Kidney epithelial cell (primary cell): ENCODE measurements around the gene PIGQ. TPM values are rescaled to one million over a fixed set of nuclear protein-coding genes. Genes with fewer than 3 reads are reported as not detected.

ENCODE experiments used
- DNase-seq: peaks from one replicate; pipeline ENCODE4 v3.0.0-alpha.2; 2010; ENCODE audit warnings: low read depth
- H3K27me3 ChIP-seq: 2 replicates; pipeline ENCODE4 v1.6.0; 2011; ENCODE audit warnings: low read length; ENCODE audit not compliant: control insufficient read depth, insufficient read depth
- H3K36me3 ChIP-seq: 2 replicates; pipeline ENCODE4 v1.5.1; 2011; ENCODE audit warnings: low read length; ENCODE audit not compliant: control insufficient read depth, insufficient read depth
- H3K4me3 ChIP-seq: 2 replicates; pipeline ENCODE4 v1.5.1; 2011; ENCODE audit warnings: low read depth, mild to moderate bottlenecking, control low read depth, low read length
- total RNA-seq: library from RNA; depleted of rRNA; stranded (reverse); fragments of >200 nt; gene quantifications from 2 replicates; pipeline ENCODE4 v1.2.3, GENCODE V29; 2015
- TF ChIP-seq, protein P1 (sequence below): IDR thresholded peaks from 2 replicates; pipeline ENCODE4 v1.5.1; 2011; ENCODE audit warnings: mild to moderate bottlenecking, moderate library complexity, low read length, control low read depth, inconsistent platforms; ENCODE audit not compliant: insufficient read depth, poor library complexity, severe bottlenecking

Gene PIGQ
- total RNA-seq, 1 donor from 2014 or later, result 54.9 TPM

DNA sequence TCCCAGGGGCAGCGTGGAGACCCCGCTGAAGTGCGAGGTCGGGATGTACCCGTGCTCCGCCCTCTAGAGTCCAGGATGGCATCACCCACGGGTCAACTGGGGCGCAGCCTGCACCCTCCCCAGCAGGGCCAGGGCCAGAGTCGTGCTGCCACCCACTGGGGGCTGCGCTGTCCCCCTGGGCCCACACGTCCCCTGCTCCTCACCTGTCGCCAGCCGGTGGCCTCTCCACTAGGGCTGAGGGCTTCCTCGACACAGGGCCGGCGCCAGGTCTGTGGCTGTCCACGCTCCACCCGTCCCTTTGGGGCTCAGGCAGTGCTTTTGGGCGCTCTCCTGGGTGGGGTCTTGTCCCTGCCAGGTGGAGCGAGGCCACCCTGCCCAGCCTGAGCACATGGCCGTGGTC is 21.2 kb upstream of the PIGQ start:
- TF ChIP-seq, protein P1, sequence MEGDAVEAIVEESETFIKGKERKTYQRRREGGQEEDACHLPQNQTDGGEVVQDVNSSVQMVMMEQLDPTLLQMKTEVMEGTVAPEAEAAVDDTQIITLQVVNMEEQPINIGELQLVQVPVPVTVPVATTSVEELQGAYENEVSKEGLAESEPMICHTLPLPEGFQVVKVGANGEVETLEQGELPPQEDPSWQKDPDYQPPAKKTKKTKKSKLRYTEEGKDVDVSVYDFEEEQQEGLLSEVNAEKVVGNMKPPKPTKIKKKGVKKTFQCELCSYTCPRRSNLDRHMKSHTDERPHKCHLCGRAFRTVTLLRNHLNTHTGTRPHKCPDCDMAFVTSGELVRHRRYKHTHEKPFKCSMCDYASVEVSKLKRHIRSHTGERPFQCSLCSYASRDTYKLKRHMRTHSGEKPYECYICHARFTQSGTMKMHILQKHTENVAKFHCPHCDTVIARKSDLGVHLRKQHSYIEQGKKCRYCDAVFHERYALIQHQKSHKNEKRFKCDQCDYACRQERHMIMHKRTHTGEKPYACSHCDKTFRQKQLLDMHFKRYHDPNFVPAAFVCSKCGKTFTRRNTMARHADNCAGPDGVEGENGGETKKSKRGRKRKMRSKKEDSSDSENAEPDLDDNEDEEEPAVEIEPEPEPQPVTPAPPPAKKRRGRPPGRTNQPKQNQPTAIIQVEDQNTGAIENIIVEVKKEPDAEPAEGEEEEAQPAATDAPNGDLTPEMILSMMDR, result no peak
- no peak for DNase-seq
- H3K36me3 ChIP-seq, result peaks cover 1% of the 10 kb centered on the region
- no peaks in the 10 kb centered on the region for H3K27me3 ChIP-seq
- no peak overlapping the region for H3K4me3 ChIP-seq

DNA sequence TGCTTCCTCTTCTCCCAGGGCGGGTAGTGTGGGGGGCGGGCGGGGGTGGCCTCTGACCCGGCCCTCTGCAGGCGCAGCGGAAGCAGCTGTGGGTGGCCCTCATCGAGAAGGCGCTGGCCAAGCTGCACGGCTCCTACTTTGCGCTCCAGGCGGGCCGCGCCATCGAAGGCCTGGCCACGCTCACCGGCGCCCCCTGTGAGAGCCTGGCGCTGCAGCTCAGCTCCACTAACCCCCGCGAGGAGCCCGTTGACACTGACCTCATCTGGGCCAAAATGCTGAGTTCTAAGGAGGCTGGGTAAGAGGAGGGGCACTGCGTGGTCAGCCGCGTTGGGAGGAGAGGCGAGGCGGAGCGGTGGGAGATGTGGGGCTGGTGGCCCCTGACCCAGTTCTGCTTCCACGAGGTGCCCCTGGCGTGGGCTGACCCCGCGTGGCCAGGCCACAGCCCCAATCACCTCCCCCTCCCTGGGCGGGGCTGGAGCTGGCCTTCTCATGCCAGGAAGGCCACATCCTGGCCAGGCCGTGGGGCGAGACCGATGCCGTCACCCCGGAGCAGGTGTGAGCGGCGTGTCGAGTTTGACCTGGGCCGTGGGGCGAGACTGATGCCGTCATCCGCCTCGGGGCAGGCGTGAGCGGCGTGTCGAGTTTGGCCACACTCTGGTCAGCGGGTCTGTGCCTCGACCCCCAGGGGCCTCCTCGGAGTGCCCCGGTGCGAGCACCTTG is 20.1 kb upstream of the PIGQ start:
- TF ChIP-seq, protein P1, result no peak
- Histone ChIP-seq H3K4me3 (no peak overlapping the region), H3K27me3 (no peaks in the 10 kb centered on the region), H3K36me3 (peaks cover 1% of the 10 kb centered on the region)
- no peak for DNase-seq

DNA sequence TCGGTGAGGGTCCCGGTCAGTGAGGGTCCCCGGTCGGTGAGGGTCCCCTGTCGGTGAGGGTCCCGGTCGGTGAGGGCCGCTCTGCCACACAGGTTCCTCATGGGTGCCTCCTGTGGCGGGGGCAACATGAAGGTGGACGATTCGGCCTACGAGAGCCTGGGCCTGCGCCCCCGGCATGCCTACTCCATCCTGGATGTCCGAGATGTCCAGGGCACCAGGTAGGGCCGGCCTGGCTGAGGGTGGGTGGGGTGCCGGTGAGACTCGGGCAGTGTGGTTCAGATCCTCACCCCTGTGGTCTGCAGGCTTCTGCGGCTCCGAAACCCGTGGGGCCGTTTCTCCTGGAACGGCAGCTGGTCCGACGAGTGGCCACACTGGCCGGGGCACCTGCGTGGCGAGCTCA is 18.6 kb upstream of the PIGQ start:
- H3K4me3 ChIP-seq, result no peak overlapping the region
- peaks cover 1% of the 10 kb centered on the region for H3K36me3 ChIP-seq
- no peaks in the 10 kb centered on the region for H3K27me3 ChIP-seq
- no peak for DNase-seq
- TF ChIP-seq, protein P1, result no peak

DNA sequence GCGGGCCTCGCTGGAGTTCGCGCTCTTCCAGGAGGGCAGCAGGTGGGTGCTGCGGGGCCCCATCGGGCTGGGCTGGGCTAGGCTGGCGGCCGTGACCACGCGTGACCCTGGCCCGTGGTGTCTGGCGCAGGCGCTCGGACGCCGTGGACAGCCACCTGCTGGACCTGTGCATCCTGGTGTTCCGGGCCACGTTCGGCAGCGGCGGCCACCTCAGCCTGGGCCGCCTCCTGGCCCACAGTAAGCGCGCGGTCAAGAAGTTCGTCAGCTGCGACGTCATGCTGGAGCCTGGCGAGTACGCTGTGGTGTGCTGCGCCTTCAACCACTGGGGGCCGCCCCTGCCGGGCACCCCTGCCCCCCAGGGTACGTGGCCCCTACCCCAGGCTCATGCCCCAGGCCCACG is 17.6 kb upstream of the PIGQ start:
- Histone ChIP-seq H3K4me3 (no peak overlapping the region), H3K27me3 (peaks cover 7% of the 10 kb centered on the region), H3K36me3 (peaks cover 1% of the 10 kb centered on the region)
- DNase-seq, result no peak
- TF ChIP-seq, protein P1, result no peak

DNA sequence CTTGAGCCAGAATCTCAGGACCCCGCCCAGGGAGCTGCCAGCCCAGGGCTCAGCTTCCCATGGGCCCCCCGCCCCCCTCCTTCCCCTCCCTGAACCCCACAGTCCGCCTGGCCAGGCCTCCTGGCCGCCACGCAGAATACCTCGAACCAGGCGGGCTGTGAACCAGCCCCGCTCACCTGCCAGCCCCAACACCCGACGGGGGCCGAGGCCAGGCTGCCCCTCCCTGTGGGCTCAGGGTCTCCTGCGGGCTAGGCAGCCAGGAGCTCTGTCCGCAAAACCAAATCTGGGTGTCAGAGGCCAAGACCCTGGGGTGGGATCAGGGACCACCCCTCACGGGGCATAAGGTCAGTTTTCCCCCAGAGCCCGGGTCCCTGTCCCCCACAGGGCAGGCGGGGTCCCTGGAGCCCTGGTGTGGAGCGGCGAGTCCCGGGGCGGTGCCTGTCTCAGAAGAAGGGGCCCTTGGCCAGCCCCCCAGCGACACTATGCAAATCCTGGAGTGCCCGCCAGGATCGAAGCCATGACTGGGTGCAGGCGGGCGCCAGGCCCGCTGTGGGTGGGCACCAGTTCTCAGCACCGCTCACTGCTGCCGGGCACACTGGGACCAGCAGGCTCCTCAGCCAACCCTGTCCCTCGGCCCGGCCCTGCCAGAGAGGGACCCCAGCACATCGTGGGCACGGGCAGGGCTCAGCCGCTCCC is 16.0 kb upstream of the PIGQ start:
- H3K36me3 ChIP-seq, result peaks cover 1% of the 10 kb centered on the region
- no peak for DNase-seq
- TF ChIP-seq, protein P1, result no peak
- no peak overlapping the region for H3K4me3 ChIP-seq
- H3K27me3 ChIP-seq, result peaks cover 22% of the 10 kb centered on the region
